HCT116 (cell line): ENCODE results near the gene ZNF626. TPM values are rescaled to one million over a fixed set of nuclear protein-coding genes. Genes with fewer than 3 reads are reported as not detected.

Experiments used
- ATAC-seq: fragments of 200-7000 bp; cut with Tn5 transposase; 2 replicates; pipeline ENCODE4 v1.9.1; 2020; ENCODE audit warnings: mild to moderate bottlenecking, moderate library complexity
- BruUV-seq: library from RNA; stranded (reverse); fragments of 400-500 nt; replicated peaks from 2 replicates; lab custom pipeline; 2021; lab: Mats Ljungman, UMichigan
- CTCF ChIA-PET: fragments of 300-600 bp; sonication (Branson Sonifier 250); formaldehyde crosslinking; loops from one replicate; lab custom pipeline; 2021; ENCODE audit warnings: antibody characterized with exemption; lab: Charles Lee
- POLR2A ChIA-PET: fragments of 300-600, 350-600 bp; sonication (Branson Sonifier 250); formaldehyde crosslinking; loops from one replicate; lab custom pipeline; 2021; ENCODE audit warnings: antibody characterized with exemption; lab: Charles Lee
- RAD21 ChIA-PET, 2 experiments: fragments of 300-600 bp; sonication (Branson Sonifier 250); formaldehyde crosslinking; loops; one replicate each; lab custom pipeline; 2023; ENCODE audit warnings: low total read pairs in 2 of 2; ENCODE audit not compliant: uncharacterized antibody in 2 of 2, unreplicated experiment in 2 of 2, low non-redundant PET in 1 of 2; lab: Charles Lee
- DNase-seq: peaks from one replicate; pipeline ENCODE4 v3.0.0-alpha.2; 2010; ENCODE audit warnings: low read depth, low spot score
- H2AFZ ChIP-seq: fragments of 200-600 bp; shearing (Covaris generic), sonication (generic); 2 replicates; pipeline ENCODE4 v1.6.1; 2017; ENCODE audit warnings: low read depth, mixed run types, mixed read lengths, antibody characterized with exemption, low read length; ENCODE audit not compliant: poor library complexity, severe bottlenecking
- H3K27ac ChIP-seq: 2 replicates; pipeline ENCODE4 v1.5.1; 2012; ENCODE audit warnings: low read depth, low read length
- H3K27me3 ChIP-seq: fragments of 200-600 bp; sonication (generic); 2 replicates; pipeline ENCODE4 v1.6.1; 2016; ENCODE audit warnings: mixed run types, low read length, mixed read lengths; ENCODE audit not compliant: insufficient read depth
- H3K36me3 ChIP-seq, 2 experiments: fragments of 200-500 bp in 1 of 2; fragments of 200-600 bp in 1 of 2; sonication (Bioruptor generic) in 1 of 2; sonication (generic) in 1 of 2; 2 replicates each; pipeline versions ENCODE4 v1.5.1 to v1.6.1; 2014 to 2016; ENCODE audit warnings: low read length in 2 of 2, inconsistent platforms in 1 of 2, mixed read lengths in 1 of 2, mixed run types in 1 of 2; ENCODE audit not compliant: insufficient read depth in 2 of 2, control insufficient read depth in 1 of 2
- H3K4me1 ChIP-seq, 2 experiments: fragments of 200-600 bp in 1 of 2; sonication (generic) in 1 of 2; 2 replicates each; pipeline versions ENCODE4 v1.5.1 to v1.6.1; 2012 to 2017; ENCODE audit warnings: low read length in 2 of 2, inconsistent platforms in 1 of 2, mild to moderate bottlenecking in 1 of 2, mixed read lengths in 1 of 2, mixed run types in 1 of 2, moderate library complexity in 1 of 2; ENCODE audit not compliant: insufficient read depth in 2 of 2, control insufficient read depth in 1 of 2
- H3K4me2 ChIP-seq: fragments of 200-600 bp; sonication (generic); 2 replicates; pipeline ENCODE4 v1.6.1; 2017; ENCODE audit warnings: mixed run types, low read length, mixed read lengths
- H3K4me3 ChIP-seq, 2 experiments: fragments of 200-600 bp in 1 of 2; sonication (generic) in 1 of 2; replicated peaks in 1 of 2; 2 replicates each; pipeline ENCODE4 v1.5.1; 2011 to 2016; ENCODE audit warnings: low read length in 2 of 2, control low read depth in 1 of 2, low read depth in 1 of 2, mild to moderate bottlenecking in 1 of 2, mixed read lengths in 1 of 2, mixed run types in 1 of 2
- H3K79me2 ChIP-seq: fragments of 200-600 bp; sonication (generic); 2 replicates; pipeline ENCODE4 v1.6.1; 2017; ENCODE audit warnings: mild to moderate bottlenecking, mixed run types, low read length, moderate library complexity, mixed read lengths; ENCODE audit not compliant: insufficient read depth
- H3K9ac ChIP-seq: fragments of 200-600 bp; sonication (generic); 2 replicates; pipeline ENCODE4 v1.6.1; 2016; ENCODE audit warnings: low read length, mixed read lengths
- H3K9me2 ChIP-seq: fragments of 200-600 bp; sonication (generic), shearing (Covaris generic); 2 replicates; pipeline ENCODE4 v1.6.1; 2017; ENCODE audit warnings: mixed run types, mild to moderate bottlenecking, moderate library complexity; ENCODE audit not compliant: insufficient read depth
- H3K9me3 ChIP-seq, 2 experiments: fragments of 200-500 bp in 1 of 2; fragments of 200-600 bp in 1 of 2; sonication (Bioruptor generic) in 1 of 2; sonication (generic) in 1 of 2; 2 replicates each; pipeline ENCODE4 v1.6.1; 2014 to 2017; ENCODE audit warnings: low read length in 2 of 2, mixed read lengths in 2 of 2, inconsistent platforms in 1 of 2, low read depth in 1 of 2, mild to moderate bottlenecking in 1 of 2, mixed run types in 1 of 2, moderate library complexity in 1 of 2; ENCODE audit not compliant: control insufficient read depth in 1 of 2, insufficient read depth in 1 of 2
- H4K20me1 ChIP-seq: fragments of 200-600 bp; sonication (generic), shearing (Covaris generic); 2 replicates; pipeline ENCODE4 v1.6.1; 2017; ENCODE audit warnings: mixed run types, mild to moderate bottlenecking, moderate library complexity; ENCODE audit not compliant: insufficient read depth
- CBX3 ChIP-seq: IDR thresholded peaks from 2 replicates; pipeline ENCODE4 v1.6.1; 2012; ENCODE audit warnings: low read depth
- EGR1 ChIP-seq: IDR thresholded peaks from 2 replicates; pipeline ENCODE4 v1.6.1; 2012; ENCODE audit warnings: low read depth
- EZH2phosphoT487 ChIP-seq: fragments of 200-600 bp; IDR thresholded peaks from 2 replicates; pipeline ENCODE4 v1.6.1; 2018; ENCODE audit warnings: antibody characterized with exemption, borderline replicate concordance
- FOSL1 ChIP-seq: IDR thresholded peaks from 2 replicates; pipeline ENCODE4 v1.6.1; 2012; ENCODE audit warnings: low read depth
- JUND ChIP-seq: IDR thresholded peaks from 2 replicates; pipeline ENCODE4 v1.6.1; 2012
- POLR2AphosphoS5 ChIP-seq: IDR thresholded peaks from 2 replicates; pipeline ENCODE4 v1.6.1; 2011; ENCODE audit warnings: mild to moderate bottlenecking, low read depth, low read length, moderate library complexity
- RAD21 ChIP-seq: IDR thresholded peaks from 2 replicates; pipeline ENCODE4 v1.6.1; 2012; ENCODE audit warnings: low read depth, mild to moderate bottlenecking
- REST ChIP-seq: IDR thresholded peaks from 2 replicates; pipeline ENCODE4 v1.6.1; 2012; ENCODE audit warnings: low read depth
- SP1 ChIP-seq: IDR thresholded peaks from 2 replicates; pipeline ENCODE4 v1.6.1; 2012; ENCODE audit warnings: low read depth
- SRF ChIP-seq: IDR thresholded peaks from 2 replicates; pipeline ENCODE4 v1.6.1; 2012; ENCODE audit warnings: low read depth
- YY1 ChIP-seq: IDR thresholded peaks from 2 replicates; pipeline ENCODE4 v1.6.1; 2011; ENCODE audit warnings: low read length, low read depth, moderate library complexity, mild to moderate bottlenecking; ENCODE audit not compliant: insufficient replicate concordance; ENCODE audit errors: extremely low read depth
- ZFX ChIP-seq: fragments of 450-650 bp; IDR thresholded peaks from 2 replicates; pipeline ENCODE4 v1.6.1; 2017
- intact Hi-C: fragments of 100-400 bp; cut with micrococcal nuclease; formaldehyde crosslinking; loops from 2 replicates; pipeline ENCODE4 v1.10.0; 2022
- total RNA-seq: library from RNA; stranded (reverse); gene quantifications from one replicate; pipeline ENCODE4 v1.2.1, GENCODE V29; 2021; ENCODE audit not compliant: unreplicated experiment

Gene ZNF626
- total RNA-seq, 1 experiment from 2014 or later: not detected

DNA sequence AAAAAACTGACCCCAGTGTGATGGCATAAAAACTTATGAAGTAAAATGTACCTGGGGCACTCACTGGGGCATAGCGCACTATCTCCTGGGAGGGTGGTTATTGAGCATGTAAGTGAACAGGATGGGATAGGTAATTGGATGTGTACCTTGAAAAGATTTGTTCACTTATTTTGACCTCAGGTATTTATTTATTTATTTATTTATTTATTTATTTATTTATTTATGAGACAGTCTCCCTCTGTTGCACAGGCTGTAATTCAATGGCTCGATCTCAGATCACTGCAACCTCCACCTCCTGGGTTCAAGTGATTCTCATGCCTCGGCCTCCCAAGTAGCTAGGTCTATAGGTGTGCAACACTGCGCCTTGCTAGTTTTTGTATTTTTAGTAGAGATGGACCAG lies 5.9 kb upstream of the ZNF626 start:
- ATAC-seq (no peak), DNase-seq (no peak)
- Histone ChIP-seq H3K9ac (no peak overlapping the region), H3K36me3 (no peaks in the 10 kb centered on the region), H3K4me1 (no peaks in the 10 kb centered on the region), H3K9me3 (no peaks in the 10 kb centered on the region), H3K9me2 (no peaks in the 10 kb centered on the region), H3K4me3 (no peak overlapping the region), H3K27ac (no peak overlapping the region), H3K79me2 (no peaks in the 10 kb centered on the region), H4K20me1 (no peaks in the 10 kb centered on the region), H2AFZ (no peak overlapping the region), H3K27me3 (no peaks in the 10 kb centered on the region), H3K4me2 (no peak overlapping the region)
- TF ChIP-seq CBX3 (no peak), YY1 (no peak), REST (no peak), ZFX (no peak), EGR1 (no peak), POLR2AphosphoS5 (no peak), JUND (no peak), SRF (no peak), RAD21 (no peak), SP1 (no peak), EZH2phosphoT487 (no peak), FOSL1 (no peak)
- intact Hi-C loops: no loop called here
- ChIA-PET RAD21 (no interaction called here), POLR2A (no interaction called here), CTCF (no interaction called here)
- no TSS peak for BruUV-seq
